ENCODE results near the gene ZMIZ1.

The ZMIZ1 gene

GRCh38 chr10:79068562-79069324 lies at the start of gene ZMIZ1:
ZMIZ1 (plus strand) TSS chr10:79068966; CDS start chr10:79201633, 132,667 bp downstream.
- FAIRE-seq, result no peak
- DNase-seq (ENCODE audit: insufficient read length, low spot score), result peak; percentile 93

- DNase-seq (ENCODE audit: insufficient read length, low spot score) (no peak), FAIRE-seq (no peak)
Measured at GRCh38 chr10:79019441-79020014, 49.2 kb upstream of the ZMIZ1 start.

GRCh38 chr10:79020015-79020491 lies 48.7 kb upstream of the ZMIZ1 start:
- DNase-seq (ENCODE audit: insufficient read length, low spot score) (no peak), FAIRE-seq (no peak)

- FAIRE-seq, result no peak
Measured at GRCh38 chr10:79020605-79021004, 48.2 kb upstream of the ZMIZ1 start.

GRCh38 chr10:79021331-79021907 lies 47.3 kb upstream of the ZMIZ1 start:
- no peak for DNase-seq (ENCODE audit: insufficient read length, low spot score)

More at GRCh38 chr10:79020605-79021004, 48.2 kb upstream of the ZMIZ1 start:
- DNase-seq (ENCODE audit: insufficient read length, low spot score), result no peak

GRCh38 chr10:79021948-79022499 lies 46.7 kb upstream of the ZMIZ1 start:
- FAIRE-seq (no peak), DNase-seq (ENCODE audit: insufficient read length, low spot score) (no peak)

More at GRCh38 chr10:79021331-79021907, 47.3 kb upstream of the ZMIZ1 start:
- FAIRE-seq, result no peak

- FAIRE-seq, result no peak
- no peak for DNase-seq (ENCODE audit: insufficient read length, low spot score)
Measured at GRCh38 chr10:79022565-79023230, 46.1 kb upstream of the ZMIZ1 start.

- no peak for FAIRE-seq
- DNase-seq (ENCODE audit: insufficient read length, low spot score), result no peak
Measured at GRCh38 chr10:79023240-79024162, 45.3 kb upstream of the ZMIZ1 start.

- DNase-seq (ENCODE audit: insufficient read length, low spot score) (no peak), FAIRE-seq (no peak)
Measured at GRCh38 chr10:79024296-79024695, 44.5 kb upstream of the ZMIZ1 start.

- FAIRE-seq, result no peak
- no peak for DNase-seq (ENCODE audit: insufficient read length, low spot score)
Measured at GRCh38 chr10:79024720-79025198, 44.0 kb upstream of the ZMIZ1 start.

- DNase-seq (ENCODE audit: insufficient read length, low spot score) (no peak), FAIRE-seq (no peak)
Measured at GRCh38 chr10:79025199-79025832, 43.5 kb upstream of the ZMIZ1 start.

- no peak for DNase-seq (ENCODE audit: insufficient read length, low spot score)
- no peak for FAIRE-seq
Measured at GRCh38 chr10:79026341-79026761, 42.4 kb upstream of the ZMIZ1 start.

GRCh38 chr10:79026806-79027146 lies 42.0 kb upstream of the ZMIZ1 start:
- DNase-seq (ENCODE audit: insufficient read length, low spot score) (no peak), FAIRE-seq (no peak)

GRCh38 chr10:79027147-79028055 lies 41.4 kb upstream of the ZMIZ1 start:
- no peak for DNase-seq (ENCODE audit: insufficient read length, low spot score)
- FAIRE-seq, result no peak

GRCh38 chr10:79028056-79028430 lies 40.7 kb upstream of the ZMIZ1 start:
- FAIRE-seq, result no peak
- DNase-seq (ENCODE audit: insufficient read length, low spot score), result no peak

GRCh38 chr10:79028451-79029010 lies 40.2 kb upstream of the ZMIZ1 start:
- DNase-seq (ENCODE audit: insufficient read length, low spot score) (no peak), FAIRE-seq (no peak)

GRCh38 chr10:79029478-79030390 lies 39.0 kb upstream of the ZMIZ1 start:
- FAIRE-seq (no peak), DNase-seq (ENCODE audit: insufficient read length, low spot score) (no peak)

Data from GM19239 (cell line).